HEK293 (cell line): Measurements from ENCODE around the gene MACC1.

Experiments used
- GLI4 ChIP-seq: fragments of 450-650 bp; formaldehyde crosslinking; IDR thresholded peaks from 2 replicates; pipeline ENCODE4 v1.5.1; 2016; ENCODE audit warnings: missing biosample characterization, missing genetic modification characterization
- HOXA7 ChIP-seq: sonication (generic); formaldehyde crosslinking; IDR thresholded peaks from 2 replicates; pipeline ENCODE4 v1.8.1; 2022; ENCODE audit warnings: missing genetic modification reagents, borderline replicate concordance
- KLF10 ChIP-seq: fragments of 450-650 bp; IDR thresholded peaks from 2 replicates; pipeline ENCODE4 v1.5.1; 2018; ENCODE audit warnings: missing biosample characterization, mild to moderate bottlenecking, missing genetic modification characterization
- PRDM6 ChIP-seq: fragments of 450-650 bp; formaldehyde crosslinking; IDR thresholded peaks from 2 replicates; pipeline ENCODE4 v1.5.1; 2017; ENCODE audit warnings: missing biosample characterization, missing genetic modification characterization
- YY1 ChIP-seq: fragments of 450-650 bp; formaldehyde crosslinking; IDR thresholded peaks from 2 replicates; pipeline ENCODE4 v1.5.1; 2018; ENCODE audit warnings: missing biosample characterization, missing genetic modification characterization
- ZBTB10 ChIP-seq: fragments of 450-650 bp; formaldehyde crosslinking; IDR thresholded peaks from 2 replicates; pipeline ENCODE4 v1.5.1; 2016; ENCODE audit warnings: missing biosample characterization, missing genetic modification characterization
- ZBTB26 ChIP-seq: fragments of 450-650 bp; formaldehyde crosslinking; optimal IDR thresholded peaks from 2 replicates; pipeline ENCODE3; 2016; ENCODE audit warnings: missing biosample characterization, mild to moderate bottlenecking, missing genetic modification characterization
- ZBTB8A ChIP-seq: fragments of 450-650 bp; formaldehyde crosslinking; IDR thresholded peaks from 2 replicates; pipeline ENCODE4 v1.5.1; 2016; ENCODE audit warnings: missing biosample characterization, missing genetic modification characterization
- ZFP69B ChIP-seq: fragments of 450-650 bp; formaldehyde crosslinking; IDR thresholded peaks from 2 replicates; pipeline ENCODE4 v1.5.1; 2016; ENCODE audit warnings: missing biosample characterization, missing genetic modification characterization
- ZNF138 ChIP-seq: fragments of 450-650 bp; formaldehyde crosslinking; IDR thresholded peaks from 2 replicates; pipeline ENCODE4 v1.5.1; 2016; ENCODE audit warnings: missing biosample characterization, missing genetic modification characterization, borderline replicate concordance
- ZNF140 ChIP-seq: fragments of 450-650 bp; formaldehyde crosslinking; IDR thresholded peaks from 2 replicates; pipeline ENCODE4 v1.5.1; 2016; ENCODE audit warnings: missing biosample characterization, missing genetic modification characterization
- ZNF148 ChIP-seq: fragments of 450-650 bp; formaldehyde crosslinking; IDR thresholded peaks from 2 replicates; pipeline ENCODE4 v1.5.0; 2017; ENCODE audit warnings: missing biosample characterization, missing genetic modification characterization, borderline replicate concordance
- ZNF214 ChIP-seq: fragments of 450-650 bp; formaldehyde crosslinking; IDR thresholded peaks from 2 replicates; pipeline ENCODE4 v1.5.1; 2017; ENCODE audit warnings: missing biosample characterization, mild to moderate bottlenecking, missing genetic modification characterization, borderline replicate concordance
- ZNF239 ChIP-seq: fragments of 450-650 bp; formaldehyde crosslinking; IDR thresholded peaks from 2 replicates; pipeline ENCODE4 v1.5.1; 2016; ENCODE audit warnings: missing biosample characterization, missing genetic modification characterization
- ZNF248 ChIP-seq: fragments of 450-650 bp; formaldehyde crosslinking; IDR thresholded peaks from 2 replicates; pipeline ENCODE4 v1.5.1; 2017; ENCODE audit warnings: missing biosample characterization, missing genetic modification characterization
- ZNF292 ChIP-seq: fragments of 450-650 bp; formaldehyde crosslinking; IDR thresholded peaks from 2 replicates; pipeline ENCODE4 v1.5.1; 2016; ENCODE audit warnings: low read depth, missing biosample characterization, missing genetic modification characterization, borderline replicate concordance
- ZNF335 ChIP-seq: fragments of 450-650 bp; formaldehyde crosslinking; conservative IDR thresholded peaks from 2 replicates; pipeline ENCODE4 v1.5.1; 2016; ENCODE audit warnings: missing biosample characterization, missing genetic modification characterization
- ZNF341 ChIP-seq: fragments of 450-650 bp; formaldehyde crosslinking; IDR thresholded peaks from 2 replicates; pipeline ENCODE4; 2016; ENCODE audit warnings: low read depth, missing biosample characterization, missing genetic modification characterization
- ZNF548 ChIP-seq: fragments of 450-650 bp; formaldehyde crosslinking; IDR thresholded peaks from 2 replicates; pipeline ENCODE4 v1.5.1; 2016; ENCODE audit warnings: missing biosample characterization, missing genetic modification characterization
- ZNF571 ChIP-seq: fragments of 450-650 bp; formaldehyde crosslinking; IDR thresholded peaks from 2 replicates; pipeline ENCODE4 v1.5.0; 2017; ENCODE audit warnings: missing biosample characterization, missing genetic modification characterization
- ZNF664 ChIP-seq: fragments of 450-650 bp; formaldehyde crosslinking; IDR thresholded peaks from 2 replicates; pipeline ENCODE4 v1.5.1; 2016; ENCODE audit warnings: missing biosample characterization, missing genetic modification characterization
- ZNF747 ChIP-seq: fragments of 450-650 bp; formaldehyde crosslinking; IDR thresholded peaks from 2 replicates; pipeline ENCODE4 v1.5.1; 2016; ENCODE audit warnings: missing biosample characterization, missing genetic modification characterization
- ZNF777 ChIP-seq: fragments of 450-650 bp; formaldehyde crosslinking; IDR thresholded peaks from 2 replicates; pipeline ENCODE4 v1.5.1; 2017; ENCODE audit warnings: missing biosample characterization, missing genetic modification characterization, borderline replicate concordance
- ZNF791 ChIP-seq: fragments of 450-650 bp; formaldehyde crosslinking; IDR thresholded peaks from 2 replicates; pipeline ENCODE4 v1.5.1; 2016; ENCODE audit warnings: missing biosample characterization, missing genetic modification characterization
- ZNF830 ChIP-seq: fragments of 450-650 bp; IDR thresholded peaks from 2 replicates; pipeline ENCODE4 v1.5.0; 2018; ENCODE audit warnings: missing biosample characterization, missing genetic modification characterization, low read depth, mild to moderate bottlenecking, moderate library complexity
- TF ChIP-seq, protein P1 (sequence below): fragments of 450-650 bp; formaldehyde crosslinking; IDR thresholded peaks from 2 replicates; pipeline ENCODE4 v1.5.1; 2016; ENCODE audit warnings: missing biosample characterization, missing genetic modification characterization
- TF ChIP-seq, protein P2 (sequence below): fragments of 450-650 bp; formaldehyde crosslinking; IDR thresholded peaks from 2 replicates; pipeline ENCODE4 v1.5.1; 2017; ENCODE audit warnings: missing biosample characterization, missing genetic modification characterization

MACC1 gene

GRCh38 chr7:20241194-20241910, 24.2 kb upstream of the MACC1 start (continued):
- TF ChIP-seq ZNF777 (tag by site-specific recombination) (no peak), HOXA7 (no peak), ZNF830 (tag by site-specific recombination) (no peak), ZNF341 (tag by site-specific recombination) (no peak), ZNF747 (tag by site-specific recombination) (no peak), ZNF664 (tag by site-specific recombination) (no peak), ZNF571 (no peak), ZNF548 (tag by site-specific recombination) (no peak), ZNF335 (tag by site-specific recombination) (no peak), ZNF140 (tag by site-specific recombination) (no peak), ZNF248 (tag by site-specific recombination) (no peak), KLF10 (no peak; the same call in 1 of the 2 replicates), GLI4 (tag by site-specific recombination) (no peak), ZBTB10 (no peak), ZBTB8A (tag by site-specific recombination) (0 out of 2 replicates have a peak, but pooled peaks have one; percentile 17), ZFP69B (tag by site-specific recombination) (peak; percentile 72), YY1 (no peak), ZNF138 (tag by site-specific recombination) (no peak), ZNF148 (tag by site-specific recombination) (no peak), ZBTB26 (tag by site-specific recombination) (no peak), ZNF239 (no peak), PRDM6 (tag by site-specific recombination) (peak; percentile 69), ZNF214 (tag by site-specific recombination) (no peak), ZNF292 (tag by site-specific recombination) (no peak), ZNF791 (tag by site-specific recombination) (no peak)
- TF ChIP-seq, protein P1, sequence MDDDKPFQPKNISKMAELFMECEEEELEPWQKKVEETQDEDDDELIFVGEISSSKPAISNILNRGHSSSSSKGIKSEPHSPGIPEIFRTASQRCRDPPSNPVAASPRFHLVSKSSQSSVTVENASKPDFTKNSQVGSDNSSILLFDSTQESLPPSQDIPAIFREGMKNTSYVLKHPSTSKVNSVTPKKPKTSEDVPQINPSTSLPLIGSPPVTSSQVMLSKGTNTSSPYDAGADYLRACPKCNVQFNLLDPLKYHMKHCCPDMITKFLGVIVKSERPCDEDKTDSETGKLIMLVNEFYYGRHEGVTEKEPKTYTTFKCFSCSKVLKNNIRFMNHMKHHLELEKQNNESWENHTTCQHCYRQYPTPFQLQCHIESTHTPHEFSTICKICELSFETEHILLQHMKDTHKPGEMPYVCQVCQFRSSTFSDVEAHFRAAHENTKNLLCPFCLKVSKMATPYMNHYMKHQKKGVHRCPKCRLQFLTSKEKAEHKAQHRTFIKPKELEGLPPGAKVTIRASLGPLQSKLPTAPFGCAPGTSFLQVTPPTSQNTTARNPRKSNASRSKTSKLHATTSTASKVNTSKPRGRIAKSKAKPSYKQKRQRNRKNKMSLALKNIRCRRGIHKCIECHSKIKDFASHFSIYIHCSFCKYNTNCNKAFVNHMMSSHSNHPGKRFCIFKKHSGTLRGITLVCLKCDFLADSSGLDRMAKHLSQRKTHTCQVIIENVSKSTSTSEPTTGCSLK, result no peak
- TF ChIP-seq, protein P2, sequence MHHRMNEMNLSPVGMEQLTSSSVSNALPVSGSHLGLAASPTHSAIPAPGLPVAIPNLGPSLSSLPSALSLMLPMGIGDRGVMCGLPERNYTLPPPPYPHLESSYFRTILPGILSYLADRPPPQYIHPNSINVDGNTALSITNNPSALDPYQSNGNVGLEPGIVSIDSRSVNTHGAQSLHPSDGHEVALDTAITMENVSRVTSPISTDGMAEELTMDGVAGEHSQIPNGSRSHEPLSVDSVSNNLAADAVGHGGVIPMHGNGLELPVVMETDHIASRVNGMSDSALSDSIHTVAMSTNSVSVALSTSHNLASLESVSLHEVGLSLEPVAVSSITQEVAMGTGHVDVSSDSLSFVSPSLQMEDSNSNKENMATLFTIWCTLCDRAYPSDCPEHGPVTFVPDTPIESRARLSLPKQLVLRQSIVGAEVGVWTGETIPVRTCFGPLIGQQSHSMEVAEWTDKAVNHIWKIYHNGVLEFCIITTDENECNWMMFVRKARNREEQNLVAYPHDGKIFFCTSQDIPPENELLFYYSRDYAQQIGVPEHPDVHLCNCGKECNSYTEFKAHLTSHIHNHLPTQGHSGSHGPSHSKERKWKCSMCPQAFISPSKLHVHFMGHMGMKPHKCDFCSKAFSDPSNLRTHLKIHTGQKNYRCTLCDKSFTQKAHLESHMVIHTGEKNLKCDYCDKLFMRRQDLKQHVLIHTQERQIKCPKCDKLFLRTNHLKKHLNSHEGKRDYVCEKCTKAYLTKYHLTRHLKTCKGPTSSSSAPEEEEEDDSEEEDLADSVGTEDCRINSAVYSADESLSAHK (tag by site-specific recombination), result no peak
